ENCODE measurements around the gene LSMEM2.

DNA sequence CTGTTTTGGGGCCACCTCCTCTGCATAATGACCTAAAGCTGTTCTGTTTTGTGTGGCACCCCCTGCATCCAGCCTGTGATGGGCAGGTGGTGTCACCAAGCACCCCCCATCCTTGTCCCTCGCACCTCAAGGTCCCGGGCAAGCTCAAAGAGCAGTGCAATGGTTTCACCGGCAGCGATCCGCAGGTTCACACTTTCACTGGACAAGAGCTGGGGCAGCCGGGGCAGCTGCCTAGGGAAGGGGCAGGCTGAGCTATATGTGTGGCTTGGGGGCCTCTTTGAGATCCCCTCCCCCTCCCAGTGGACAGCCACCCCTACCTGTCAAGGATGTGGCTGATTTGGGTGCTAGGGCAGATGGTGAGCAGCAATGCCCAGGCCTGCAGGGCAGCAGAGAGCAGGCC, 10.2 kb downstream of the LSMEM2 start:
- TF ChIP-seq EZH2 (IDR thresholded peaks at IDR 0.05; ENCODE audit: borderline replicate concordance) (no peak), CTCF (IDR thresholded peaks at IDR 0.05; ENCODE audit: poor library complexity) (no peak), EZH2phosphoT487 (IDR thresholded peaks at IDR 0.05; ENCODE audit: low read depth, severe bottlenecking, unreplicated experiment) (no peak)

Data from hepatocyte (in vitro differentiated cells).